Tibial artery (tissue), 4 donors: ENCODE data around the gene CLRN2.

ENCODE experiments used
- DNase-seq, 2 donors: peaks; one replicate each; pipeline ENCODE4 v3.0.0-alpha.2; 2019
- H3K27ac ChIP-seq, 2 donors: fragments of 200-600 bp; sonication (generic) in 1 of 2; 1 replicate in 1 of 2; 2 replicates in 1 of 2; pipeline ENCODE4 v1.5.1; 2018 to 2019; ENCODE audit warnings: mild to moderate bottlenecking in 1 of 2
- H3K27me3 ChIP-seq, 2 donors: fragments of 200-600 bp; sonication (generic) in 1 of 2; one replicate each; pipeline versions ENCODE4 v1.5.1 to v1.6.0; 2016 to 2019
- H3K36me3 ChIP-seq, 3 donors: fragments of 200-600 bp; sonication (generic) in 2 of 3; one replicate each; pipeline ENCODE4 v1.5.1; 2016 to 2019; ENCODE audit warnings: mild to moderate bottlenecking in 2 of 3
- H3K4me1 ChIP-seq, 4 donors: fragments of 200-600 bp; sonication (generic) in 2 of 4; 1 replicate in 3 of 4; 2 replicates in 1 of 4; pipeline ENCODE4 v1.5.1; 2016 to 2019
- H3K4me3 ChIP-seq, 2 donors: fragments of 200-600 bp; sonication (generic) in 1 of 2; 1 replicate in 1 of 2; 2 replicates in 1 of 2; pipeline ENCODE4 v1.5.1; 2018 to 2019; ENCODE audit warnings: mild to moderate bottlenecking in 2 of 2
- H3K9me3 ChIP-seq, 3 donors: fragments of 200-600 bp; sonication (generic) in 1 of 3; one replicate each; pipeline ENCODE4 v1.5.1; 2016 to 2019
- intact Hi-C: fragments of 100-400 bp; cut with DNase I; formaldehyde crosslinking; loops from one replicate; pipeline ENCODE4 v1.15.0; 2023; ENCODE audit warnings: low total_unique reads
- TF ChIP-seq, protein P1 (sequence below), 2 experiments: fragments of 200-600 bp in 1 of 2; fragments of 450-650 bp in 1 of 2; IDR thresholded peaks; one replicate each; pipeline ENCODE4 v1.5.1; 2017 to 2019; ENCODE audit warnings: antibody characterized with exemption in 2 of 2, mild to moderate bottlenecking in 1 of 2, moderate library complexity in 1 of 2

Gene CLRN2

GRCh38 chr4:17514865-17515264 lies at the start of gene CLRN2:
CLRN2 (plus strand) TSS chr4:17515165; CDS start chr4:17515267, 102 bp downstream.
- TF ChIP-seq, protein P1, sequence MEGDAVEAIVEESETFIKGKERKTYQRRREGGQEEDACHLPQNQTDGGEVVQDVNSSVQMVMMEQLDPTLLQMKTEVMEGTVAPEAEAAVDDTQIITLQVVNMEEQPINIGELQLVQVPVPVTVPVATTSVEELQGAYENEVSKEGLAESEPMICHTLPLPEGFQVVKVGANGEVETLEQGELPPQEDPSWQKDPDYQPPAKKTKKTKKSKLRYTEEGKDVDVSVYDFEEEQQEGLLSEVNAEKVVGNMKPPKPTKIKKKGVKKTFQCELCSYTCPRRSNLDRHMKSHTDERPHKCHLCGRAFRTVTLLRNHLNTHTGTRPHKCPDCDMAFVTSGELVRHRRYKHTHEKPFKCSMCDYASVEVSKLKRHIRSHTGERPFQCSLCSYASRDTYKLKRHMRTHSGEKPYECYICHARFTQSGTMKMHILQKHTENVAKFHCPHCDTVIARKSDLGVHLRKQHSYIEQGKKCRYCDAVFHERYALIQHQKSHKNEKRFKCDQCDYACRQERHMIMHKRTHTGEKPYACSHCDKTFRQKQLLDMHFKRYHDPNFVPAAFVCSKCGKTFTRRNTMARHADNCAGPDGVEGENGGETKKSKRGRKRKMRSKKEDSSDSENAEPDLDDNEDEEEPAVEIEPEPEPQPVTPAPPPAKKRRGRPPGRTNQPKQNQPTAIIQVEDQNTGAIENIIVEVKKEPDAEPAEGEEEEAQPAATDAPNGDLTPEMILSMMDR (IDR thresholded peaks at IDR 0.05), result no peak
- no peak within 1 kb of the TSS for H3K27ac ChIP-seq
- H3K4me1 ChIP-seq, result peaks cover 0 to 20% (median 15%) of the 10 kb centered on the region in 4 donors
- intact Hi-C loops, result no loop called here
- peaks cover 0 to 14% of the 10 kb centered on the region in 2 donors for H3K27me3 ChIP-seq
- H3K36me3 ChIP-seq, result no peaks in the 10 kb centered on the region
- H3K9me3 ChIP-seq, result no peaks in the 10 kb centered on the region
- H3K4me3 ChIP-seq, result no peak within 1 kb of the TSS
- DNase-seq, result no peak

DNA sequence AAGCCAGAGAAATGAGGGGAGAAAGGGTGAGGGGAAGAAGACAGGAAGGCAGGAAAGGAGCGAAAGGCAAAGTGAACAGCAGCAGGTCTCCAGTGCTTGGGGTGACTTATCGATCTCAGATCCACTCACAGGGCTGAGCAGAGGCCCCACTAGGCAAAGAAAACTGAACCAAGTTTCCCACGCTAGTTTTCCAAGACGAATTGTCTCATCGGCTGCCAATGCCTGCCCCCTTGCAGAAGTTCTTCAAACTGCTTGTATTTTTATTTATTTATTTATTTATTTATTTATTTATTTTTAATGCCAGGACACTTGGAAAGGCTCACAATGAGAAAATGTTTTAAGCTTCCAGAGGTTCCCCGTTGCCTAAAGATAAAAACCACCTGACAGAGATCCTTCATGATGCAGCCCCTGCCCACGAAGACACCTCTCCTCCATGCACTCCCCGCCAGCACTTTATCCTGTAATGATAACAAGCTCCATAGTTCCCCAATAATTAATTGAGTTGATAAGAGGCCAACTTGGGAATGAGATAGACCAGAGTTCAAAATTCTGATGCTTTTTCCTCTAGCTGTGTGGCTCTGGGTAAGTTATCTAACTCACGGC lies 46.2 kb upstream of the CLRN2 start:
- no peak overlapping the region for H3K27ac ChIP-seq
- H3K4me1 ChIP-seq, result no peaks in the 10 kb centered on the region
- H3K36me3 ChIP-seq, result peaks cover 0 to 4% (median 0%) of the 10 kb centered on the region in 3 donors
- TF ChIP-seq, protein P1 (IDR thresholded peaks at IDR 0.05), result peak; percentile 29 to 57
- H3K4me3 ChIP-seq, result no peak overlapping the region
- H3K27me3 ChIP-seq, result no peaks in the 10 kb centered on the region
- intact Hi-C loops, result no loop called here
- no peaks in the 10 kb centered on the region for H3K9me3 ChIP-seq
- DNase-seq, result no peak

DNA sequence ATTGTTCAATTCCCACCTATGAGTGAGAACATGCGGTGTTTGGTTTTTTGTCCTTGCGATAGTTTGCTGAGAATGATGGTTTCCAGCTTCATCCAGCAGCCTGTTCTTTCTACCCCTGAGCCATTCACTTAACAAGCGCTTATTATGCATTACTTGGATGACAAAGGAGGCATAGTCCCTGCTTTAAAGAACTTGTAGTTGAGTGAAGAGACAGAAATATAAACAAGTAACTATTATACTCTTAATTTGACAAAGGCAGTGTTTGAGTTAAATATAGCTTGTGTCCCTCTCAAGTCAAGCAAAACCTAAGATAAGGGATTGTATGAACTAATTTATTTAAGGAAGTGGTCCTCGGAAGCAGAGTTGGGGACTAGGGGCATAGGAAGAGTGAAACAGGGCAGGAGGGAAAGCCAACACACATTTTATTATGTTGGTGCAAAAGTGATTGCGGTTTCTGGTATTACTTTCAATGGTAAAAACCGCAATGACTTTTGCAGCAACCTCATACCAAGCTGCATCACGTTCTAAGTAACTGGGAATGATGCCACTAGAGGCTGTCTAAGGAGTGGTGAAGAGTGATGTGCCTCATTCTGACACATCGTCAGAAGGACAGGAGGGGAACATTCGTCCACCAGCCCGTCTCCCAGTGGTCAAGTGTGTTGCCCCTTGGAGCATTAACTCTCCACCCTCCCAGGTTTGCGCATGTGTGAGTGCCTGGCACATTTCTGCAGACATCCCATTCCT lies 44.9 kb upstream of the CLRN2 start:
- H3K4me3 ChIP-seq, result no peak overlapping the region
- H3K27ac ChIP-seq, result no peak overlapping the region
- H3K36me3 ChIP-seq, result peaks cover 0 to 4% (median 0%) of the 10 kb centered on the region in 3 donors
- intact Hi-C loops, result loop anchor here (10.0 kb wide), 1 partner anchor 1175 kb away; no protein-coding TSS in a partner anchor
- H3K4me1 ChIP-seq, result no peaks in the 10 kb centered on the region
- no peaks in the 10 kb centered on the region for H3K9me3 ChIP-seq
- no peak for DNase-seq
- TF ChIP-seq, protein P1 (IDR thresholded peaks at IDR 0.05), result no peak
- no peaks in the 10 kb centered on the region for H3K27me3 ChIP-seq

- TF ChIP-seq, protein P1 (IDR thresholded peaks at IDR 0.05), result no peak
- peaks cover 0 to 5% (median 0%) of the 10 kb centered on the region in 3 donors for H3K9me3 ChIP-seq
- no peak overlapping the region for H3K27ac ChIP-seq
- no peak overlapping the region for H3K4me3 ChIP-seq
- no peaks in the 10 kb centered on the region for H3K27me3 ChIP-seq
- no peaks in the 10 kb centered on the region for H3K4me1 ChIP-seq
- intact Hi-C loops, result loop anchor here (10.0 kb wide), 1 partner anchor 1181 kb away; no protein-coding TSS in a partner anchor
- H3K36me3 ChIP-seq, result peaks cover 0 to 27% (median 7%) of the 10 kb centered on the region in 3 donors
- DNase-seq, result no peak
These were observed 39.5 kb upstream of the CLRN2 start for GRCh38 chr4:17475481-17475880.

DNA sequence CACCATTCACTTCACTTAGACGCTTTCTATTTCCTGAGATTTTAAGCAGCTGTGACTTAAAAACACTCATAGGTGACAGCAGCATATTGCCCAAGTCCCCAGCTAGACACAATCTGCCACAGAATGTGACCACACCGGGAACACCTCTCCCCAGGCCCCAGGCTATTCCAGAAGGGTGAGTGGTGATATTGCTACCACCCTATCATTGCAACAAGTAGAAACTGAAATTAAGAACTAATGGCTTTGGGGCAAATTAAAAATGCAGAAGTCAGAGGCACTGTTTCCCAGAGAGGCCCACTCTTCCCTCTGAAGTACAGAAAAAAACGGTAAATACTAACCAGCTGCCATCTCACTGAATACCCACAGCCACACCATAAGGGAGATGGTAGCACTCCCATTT lies 38.1 kb upstream of the CLRN2 start:
- DNase-seq, result no peak
- Histone ChIP-seq H3K4me1 (no peaks in the 10 kb centered on the region), H3K27me3 (no peaks in the 10 kb centered on the region), H3K9me3 (peaks cover 0 to 8% (median 7%) of the 10 kb centered on the region in 3 donors), H3K36me3 (peaks cover 9 to 35% (median 11%) of the 10 kb centered on the region in 3 donors), H3K27ac (no peak overlapping the region), H3K4me3 (no peak overlapping the region)
- TF ChIP-seq, protein P1 (IDR thresholded peaks at IDR 0.05), result no peak
- intact Hi-C loops, result loop anchor here (10.0 kb wide), 1 partner anchor 1182 kb away; no protein-coding TSS in a partner anchor
